Kidney epithelial cell (primary cell): ENCODE data around the gene CADPS. TPM values are rescaled to one million over a fixed set of nuclear protein-coding genes. Genes with fewer than 3 reads are reported as not detected.

Source experiments
- DNase-seq: peaks from one replicate; pipeline ENCODE4 v3.0.0-alpha.2; 2010; ENCODE audit warnings: low read depth
- H3K27me3 ChIP-seq: 2 replicates; pipeline ENCODE4 v1.6.0; 2011; ENCODE audit warnings: low read length; ENCODE audit not compliant: control insufficient read depth, insufficient read depth
- H3K36me3 ChIP-seq: 2 replicates; pipeline ENCODE4 v1.5.1; 2011; ENCODE audit warnings: low read length; ENCODE audit not compliant: control insufficient read depth, insufficient read depth
- H3K4me3 ChIP-seq: 2 replicates; pipeline ENCODE4 v1.5.1; 2011; ENCODE audit warnings: low read depth, mild to moderate bottlenecking, control low read depth, low read length
- total RNA-seq: library from RNA; depleted of rRNA; stranded (reverse); fragments of >200 nt; gene quantifications from 2 replicates; pipeline ENCODE4 v1.2.3, GENCODE V29; 2015
- TF ChIP-seq, protein P1 (sequence below): IDR thresholded peaks from 2 replicates; pipeline ENCODE4 v1.5.1; 2011; ENCODE audit warnings: mild to moderate bottlenecking, moderate library complexity, low read length, control low read depth, inconsistent platforms; ENCODE audit not compliant: insufficient read depth, poor library complexity, severe bottlenecking

Gene CADPS
- total RNA-seq, 1 donor from 2014 or later: 0.08 TPM

DNA sequence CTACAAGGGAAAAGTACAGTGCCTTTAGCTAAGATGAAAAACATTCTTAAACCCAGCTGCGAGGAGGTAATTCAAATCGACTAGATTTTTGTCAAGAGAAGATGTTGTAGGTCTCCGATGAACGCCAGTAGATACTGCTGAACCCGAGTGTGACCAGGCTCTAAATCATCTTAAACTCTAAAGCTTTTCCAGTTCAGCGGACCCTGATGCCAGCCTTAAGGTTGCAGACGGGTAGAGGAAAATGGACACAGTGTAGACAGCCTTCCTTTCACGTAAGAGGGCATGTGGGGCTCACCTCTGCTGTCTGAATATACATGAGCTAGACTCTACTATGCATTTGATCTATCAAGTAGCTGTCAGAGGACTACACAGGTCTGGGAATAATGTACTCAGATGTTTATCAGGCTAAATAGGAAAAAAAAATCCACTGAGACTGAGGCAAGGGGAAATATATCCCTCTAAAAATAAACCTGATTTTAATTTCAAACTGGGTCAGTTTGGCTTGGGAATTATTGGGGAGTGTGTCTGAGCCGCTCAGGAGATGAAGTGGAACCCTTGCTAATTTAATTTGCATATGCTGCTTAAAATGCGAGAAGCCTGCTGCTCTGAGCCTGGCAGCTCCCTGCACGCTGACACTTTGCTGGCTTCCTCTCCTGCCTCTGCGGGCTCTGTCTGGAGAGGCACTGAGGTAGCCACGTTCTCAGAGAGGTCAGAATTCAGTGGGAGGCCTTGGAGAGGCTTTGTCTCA is 151.9 kb downstream of the CADPS start:
- TF ChIP-seq, protein P1, sequence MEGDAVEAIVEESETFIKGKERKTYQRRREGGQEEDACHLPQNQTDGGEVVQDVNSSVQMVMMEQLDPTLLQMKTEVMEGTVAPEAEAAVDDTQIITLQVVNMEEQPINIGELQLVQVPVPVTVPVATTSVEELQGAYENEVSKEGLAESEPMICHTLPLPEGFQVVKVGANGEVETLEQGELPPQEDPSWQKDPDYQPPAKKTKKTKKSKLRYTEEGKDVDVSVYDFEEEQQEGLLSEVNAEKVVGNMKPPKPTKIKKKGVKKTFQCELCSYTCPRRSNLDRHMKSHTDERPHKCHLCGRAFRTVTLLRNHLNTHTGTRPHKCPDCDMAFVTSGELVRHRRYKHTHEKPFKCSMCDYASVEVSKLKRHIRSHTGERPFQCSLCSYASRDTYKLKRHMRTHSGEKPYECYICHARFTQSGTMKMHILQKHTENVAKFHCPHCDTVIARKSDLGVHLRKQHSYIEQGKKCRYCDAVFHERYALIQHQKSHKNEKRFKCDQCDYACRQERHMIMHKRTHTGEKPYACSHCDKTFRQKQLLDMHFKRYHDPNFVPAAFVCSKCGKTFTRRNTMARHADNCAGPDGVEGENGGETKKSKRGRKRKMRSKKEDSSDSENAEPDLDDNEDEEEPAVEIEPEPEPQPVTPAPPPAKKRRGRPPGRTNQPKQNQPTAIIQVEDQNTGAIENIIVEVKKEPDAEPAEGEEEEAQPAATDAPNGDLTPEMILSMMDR: no peak
- Histone ChIP-seq H3K4me3 (no peak overlapping the region), H3K36me3 (no peaks in the 10 kb centered on the region), H3K27me3 (peaks cover 5% of the 10 kb centered on the region)
- DNase-seq: no peak

DNA sequence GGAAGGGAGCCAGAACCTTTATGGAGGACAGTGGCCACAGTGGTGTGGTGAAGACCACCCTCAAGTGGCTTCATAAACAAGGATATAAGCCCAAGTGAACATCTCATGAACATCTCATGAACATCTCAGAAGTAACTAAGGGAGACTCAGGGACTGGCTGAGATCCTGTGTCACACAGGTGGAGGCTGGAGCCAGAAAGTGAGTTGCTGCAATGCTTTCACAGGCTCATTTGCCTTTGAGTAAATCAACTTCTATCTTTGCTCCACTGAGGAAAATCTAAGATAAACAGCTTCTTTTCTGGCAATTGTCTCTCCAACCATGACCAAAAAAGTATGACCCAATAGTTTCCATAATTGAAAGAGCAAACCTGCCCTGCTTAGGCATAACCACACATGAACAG is 152.9 kb downstream of the CADPS start:
- peaks cover 5% of the 10 kb centered on the region for H3K27me3 ChIP-seq

DNA sequence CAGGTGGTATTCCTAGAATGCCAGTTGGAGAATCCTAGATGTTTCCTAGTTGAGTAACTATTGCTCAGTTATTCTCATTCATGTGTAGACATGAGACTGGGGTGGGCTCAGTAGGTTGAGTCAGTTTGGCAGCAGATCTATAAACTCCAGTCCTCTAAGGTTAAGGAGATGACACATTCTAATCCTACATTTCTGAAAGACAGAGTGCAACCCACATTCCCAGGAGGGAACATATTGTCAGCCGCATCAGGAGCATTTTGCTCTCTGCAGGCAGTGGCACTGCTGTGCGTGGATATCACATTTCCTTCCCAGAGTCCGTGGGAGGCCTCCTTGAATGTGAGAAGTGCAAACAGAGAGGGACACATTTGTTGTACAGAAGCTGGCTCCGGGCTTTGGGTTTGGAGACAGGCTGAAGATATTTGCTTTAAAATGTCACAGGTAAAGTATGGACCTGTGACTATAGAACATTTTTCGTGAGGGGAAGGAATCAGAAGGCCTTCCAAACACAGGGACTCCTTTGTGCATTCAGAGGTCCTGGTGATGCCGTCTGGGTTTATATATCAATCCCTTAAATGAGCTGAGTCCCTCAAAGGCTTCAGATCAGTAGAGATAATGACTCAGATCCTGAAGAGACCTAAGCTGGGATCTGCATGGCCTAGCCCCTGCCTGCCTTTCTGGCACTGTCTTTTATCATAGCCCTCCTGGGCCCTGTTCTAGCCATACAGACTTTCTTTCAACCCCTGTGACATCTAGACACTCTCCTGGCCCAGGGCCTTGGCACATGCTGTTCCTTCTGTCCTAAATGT is 156.5 kb downstream of the CADPS start:
- H3K36me3 ChIP-seq: no peaks in the 10 kb centered on the region

More for the DNA sequence above, 152.9 kb downstream of the CADPS start:
- Histone ChIP-seq H3K4me3 (no peak overlapping the region), H3K36me3 (no peaks in the 10 kb centered on the region)
- TF ChIP-seq, protein P1: no peak
- DNase-seq: no peak

DNA sequence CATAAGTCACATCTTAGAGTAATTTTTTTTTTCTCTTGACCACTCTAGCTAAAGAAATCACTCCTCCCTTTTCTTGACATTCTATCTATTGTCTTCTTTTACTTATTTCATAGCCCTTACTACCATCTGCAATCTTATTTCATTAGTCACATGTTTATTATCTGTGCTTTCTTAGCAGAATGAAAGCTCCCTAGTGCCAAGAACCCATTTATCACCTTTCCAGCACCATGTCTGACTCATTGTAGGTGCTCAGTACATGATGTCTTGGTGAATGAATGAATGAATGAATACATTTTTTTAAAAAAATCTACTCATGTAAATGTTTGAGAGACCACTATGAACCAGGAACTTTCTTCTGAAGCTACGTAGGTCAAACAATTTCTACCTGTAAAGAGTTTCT is 157.2 kb downstream of the CADPS start:
- H3K36me3 ChIP-seq: no peaks in the 10 kb centered on the region
- no peaks in the 10 kb centered on the region for H3K27me3 ChIP-seq
- H3K4me3 ChIP-seq: no peak overlapping the region
- DNase-seq: no peak
- TF ChIP-seq, protein P1: no peak

More for the DNA sequence above, 156.5 kb downstream of the CADPS start:
- no peak for DNase-seq
- peaks cover 2% of the 10 kb centered on the region for H3K27me3 ChIP-seq
- no peak overlapping the region for H3K4me3 ChIP-seq
- TF ChIP-seq, protein P1: no peak

DNA sequence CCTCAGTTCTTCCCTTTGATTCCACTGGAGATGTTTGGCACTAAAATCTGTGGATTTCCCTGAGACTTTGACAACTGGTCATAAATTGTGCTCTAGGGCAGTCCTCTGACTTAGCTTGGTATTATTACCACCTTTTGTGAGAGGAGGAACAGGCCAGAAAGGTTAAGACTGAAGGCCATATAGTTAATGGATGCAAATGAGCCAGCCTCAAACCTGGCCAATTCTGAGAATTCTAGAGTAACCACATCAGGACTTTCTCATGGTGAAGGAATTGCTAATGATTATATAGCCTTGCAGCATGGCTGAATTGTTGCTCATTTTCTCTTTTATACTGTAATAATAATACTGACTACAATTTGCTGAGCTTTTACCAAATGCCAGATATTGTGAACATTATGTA is 162.5 kb downstream of the CADPS start:
- no peaks in the 10 kb centered on the region for H3K36me3 ChIP-seq
- DNase-seq: no peak
- TF ChIP-seq, protein P1: no peak
- H3K27me3 ChIP-seq: no peaks in the 10 kb centered on the region
- no peak overlapping the region for H3K4me3 ChIP-seq
